ENCODE measurements around the gene ACE. TPM values are rescaled to one million over a fixed set of nuclear protein-coding genes. Genes with fewer than 3 reads are reported as not detected.

The ACE gene
- total RNA-seq, 1 experiment from 2014 or later = 7.8 TPM

- CTCF ChIA-PET = interaction anchor here (0.8 to 2.3 kb wide), 11 partner anchors 20 to 154 kb away, joined by 3 to 10 read pairs (median 6); partner anchors contain the start of genes ACE, KCNH6 and MAP3K3
- DNase-seq (ENCODE audit: low spot score) = no peak
- no peaks in the 10 kb centered on the region for H3K9me3 Mint-ChIP-seq
Measured at GRCh38 chr17:63544467-63545301, 67.8 kb downstream of the ACE start.

GRCh38 chr17:63546308-63547082 lies 69.6 kb downstream of the ACE start:
- H3K27ac Mint-ChIP-seq = no peak overlapping the region

More at GRCh38 chr17:63544467-63545301, 67.8 kb downstream of the ACE start:
- H3K4me3 Mint-ChIP-seq = no peak overlapping the region
- H3K36me3 Mint-ChIP-seq = no peaks in the 10 kb centered on the region
- peak; percentile 9 for ATAC-seq
- peaks cover 3% of the 10 kb centered on the region for H3K27me3 Mint-ChIP-seq (ENCODE audit: low read depth)
- H3K27ac Mint-ChIP-seq = no peak overlapping the region
- peaks cover 18% of the 10 kb centered on the region for H3K4me1 Mint-ChIP-seq
- POLR2A ChIA-PET = no interaction called here
- TF ChIP-seq ZNF219 (CRISPR knock-in tag; IDR thresholded peaks at IDR 0.05; ENCODE audit: borderline replicate concordance) = no peak
- TF ChIP-seq TP53 (CRISPR knock-in tag; IDR thresholded peaks at IDR 0.05) = no peak

More at GRCh38 chr17:63546308-63547082, 69.6 kb downstream of the ACE start:
- no peak for ATAC-seq
- Mint-ChIP-seq H3K9me3 (no peaks in the 10 kb centered on the region), H3K36me3 (no peaks in the 10 kb centered on the region), H3K4me1 (peaks cover 21% of the 10 kb centered on the region), H3K4me3 (no peak overlapping the region), H3K27me3 (ENCODE audit: low read depth) (no peaks in the 10 kb centered on the region)
- ChIA-PET POLR2A (no interaction called here), CTCF (interaction anchor here (0.6 kb wide), 1 partner anchor 63 kb away, joined by 4 read pairs; no protein-coding TSS in a partner anchor)
- DNase-seq (ENCODE audit: low spot score) = no peak
- no peak for TF ChIP-seq RORB (CRISPR knock-in tag; IDR thresholded peaks at IDR 0.05)
- TF ChIP-seq, protein P1, sequence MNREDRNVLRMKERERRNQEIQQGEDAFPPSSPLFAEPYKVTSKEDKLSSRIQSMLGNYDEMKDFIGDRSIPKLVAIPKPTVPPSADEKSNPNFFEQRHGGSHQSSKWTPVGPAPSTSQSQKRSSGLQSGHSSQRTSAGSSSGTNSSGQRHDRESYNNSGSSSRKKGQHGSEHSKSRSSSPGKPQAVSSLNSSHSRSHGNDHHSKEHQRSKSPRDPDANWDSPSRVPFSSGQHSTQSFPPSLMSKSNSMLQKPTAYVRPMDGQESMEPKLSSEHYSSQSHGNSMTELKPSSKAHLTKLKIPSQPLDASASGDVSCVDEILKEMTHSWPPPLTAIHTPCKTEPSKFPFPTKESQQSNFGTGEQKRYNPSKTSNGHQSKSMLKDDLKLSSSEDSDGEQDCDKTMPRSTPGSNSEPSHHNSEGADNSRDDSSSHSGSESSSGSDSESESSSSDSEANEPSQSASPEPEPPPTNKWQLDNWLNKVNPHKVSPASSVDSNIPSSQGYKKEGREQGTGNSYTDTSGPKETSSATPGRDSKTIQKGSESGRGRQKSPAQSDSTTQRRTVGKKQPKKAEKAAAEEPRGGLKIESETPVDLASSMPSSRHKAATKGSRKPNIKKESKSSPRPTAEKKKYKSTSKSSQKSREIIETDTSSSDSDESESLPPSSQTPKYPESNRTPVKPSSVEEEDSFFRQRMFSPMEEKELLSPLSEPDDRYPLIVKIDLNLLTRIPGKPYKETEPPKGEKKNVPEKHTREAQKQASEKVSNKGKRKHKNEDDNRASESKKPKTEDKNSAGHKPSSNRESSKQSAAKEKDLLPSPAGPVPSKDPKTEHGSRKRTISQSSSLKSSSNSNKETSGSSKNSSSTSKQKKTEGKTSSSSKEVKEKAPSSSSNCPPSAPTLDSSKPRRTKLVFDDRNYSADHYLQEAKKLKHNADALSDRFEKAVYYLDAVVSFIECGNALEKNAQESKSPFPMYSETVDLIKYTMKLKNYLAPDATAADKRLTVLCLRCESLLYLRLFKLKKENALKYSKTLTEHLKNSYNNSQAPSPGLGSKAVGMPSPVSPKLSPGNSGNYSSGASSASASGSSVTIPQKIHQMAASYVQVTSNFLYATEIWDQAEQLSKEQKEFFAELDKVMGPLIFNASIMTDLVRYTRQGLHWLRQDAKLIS (CRISPR knock-in tag; IDR thresholded peaks at IDR 0.05; ENCODE audit: borderline replicate concordance) = no peak
- TF ChIP-seq EMX1 (CRISPR knock-in tag; IDR thresholded peaks at IDR 0.05) = no peak
- TF ChIP-seq NR3C1 (CRISPR knock-in tag; conservative IDR thresholded peaks at IDR 0.05; ENCODE audit: low read depth) = no peak
- no peak for TF ChIP-seq ZNF396 (CRISPR knock-in tag; IDR thresholded peaks at IDR 0.05; ENCODE audit: borderline replicate concordance)
- no peak for TF ChIP-seq ZNF232 (CRISPR knock-in tag; IDR thresholded peaks at IDR 0.05)
- no peak for TF ChIP-seq JUN (CRISPR knock-in tag; IDR thresholded peaks at IDR 0.05)
- TF ChIP-seq, protein P2, sequence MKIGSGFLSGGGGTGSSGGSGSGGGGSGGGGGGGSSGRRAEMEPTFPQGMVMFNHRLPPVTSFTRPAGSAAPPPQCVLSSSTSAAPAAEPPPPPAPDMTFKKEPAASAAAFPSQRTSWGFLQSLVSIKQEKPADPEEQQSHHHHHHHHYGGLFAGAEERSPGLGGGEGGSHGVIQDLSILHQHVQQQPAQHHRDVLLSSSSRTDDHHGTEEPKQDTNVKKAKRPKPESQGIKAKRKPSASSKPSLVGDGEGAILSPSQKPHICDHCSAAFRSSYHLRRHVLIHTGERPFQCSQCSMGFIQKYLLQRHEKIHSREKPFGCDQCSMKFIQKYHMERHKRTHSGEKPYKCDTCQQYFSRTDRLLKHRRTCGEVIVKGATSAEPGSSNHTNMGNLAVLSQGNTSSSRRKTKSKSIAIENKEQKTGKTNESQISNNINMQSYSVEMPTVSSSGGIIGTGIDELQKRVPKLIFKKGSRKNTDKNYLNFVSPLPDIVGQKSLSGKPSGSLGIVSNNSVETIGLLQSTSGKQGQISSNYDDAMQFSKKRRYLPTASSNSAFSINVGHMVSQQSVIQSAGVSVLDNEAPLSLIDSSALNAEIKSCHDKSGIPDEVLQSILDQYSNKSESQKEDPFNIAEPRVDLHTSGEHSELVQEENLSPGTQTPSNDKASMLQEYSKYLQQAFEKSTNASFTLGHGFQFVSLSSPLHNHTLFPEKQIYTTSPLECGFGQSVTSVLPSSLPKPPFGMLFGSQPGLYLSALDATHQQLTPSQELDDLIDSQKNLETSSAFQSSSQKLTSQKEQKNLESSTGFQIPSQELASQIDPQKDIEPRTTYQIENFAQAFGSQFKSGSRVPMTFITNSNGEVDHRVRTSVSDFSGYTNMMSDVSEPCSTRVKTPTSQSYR (CRISPR knock-in tag; IDR thresholded peaks at IDR 0.05) = no peak
- TF ChIP-seq NFE2L1 (CRISPR knock-in tag; IDR thresholded peaks at IDR 0.05) = no peak
- no peak for TF ChIP-seq FOXK1 (CRISPR knock-in tag; IDR thresholded peaks at IDR 0.05)
- no peak for TF ChIP-seq STAT6 (CRISPR knock-in tag; conservative IDR thresholded peaks at IDR 0.05; ENCODE audit: low read depth)
- TF ChIP-seq RELA (CRISPR knock-in tag; IDR thresholded peaks at IDR 0.05; ENCODE audit: borderline replicate concordance) = no peak
- no peak for TF ChIP-seq TEAD4 (CRISPR knock-in tag; IDR thresholded peaks at IDR 0.05)
- TF ChIP-seq, protein P3, sequence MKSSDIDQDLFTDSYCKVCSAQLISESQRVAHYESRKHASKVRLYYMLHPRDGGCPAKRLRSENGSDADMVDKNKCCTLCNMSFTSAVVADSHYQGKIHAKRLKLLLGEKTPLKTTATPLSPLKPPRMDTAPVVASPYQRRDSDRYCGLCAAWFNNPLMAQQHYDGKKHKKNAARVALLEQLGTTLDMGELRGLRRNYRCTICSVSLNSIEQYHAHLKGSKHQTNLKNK (CRISPR knock-in tag; IDR thresholded peaks at IDR 0.05) = no peak
- no peak for TF ChIP-seq NFYB (CRISPR knock-in tag; conservative IDR thresholded peaks at IDR 0.05; ENCODE audit: low read depth)
- TF ChIP-seq TCF7 (CRISPR knock-in tag; IDR thresholded peaks at IDR 0.05; ENCODE audit: low read depth) = no peak
